GM20431 (cell line): ENCODE data around the gene MAPK4.

Source experiments
- in situ Hi-C: fragments of 300-500 bp; cut with MseI, MboI; formaldehyde crosslinking; loops from one replicate; pipeline ENCODE4 v1.15.0; 2020; ENCODE audit warnings: low sequenced_read_pairs; ENCODE audit not compliant: unreplicated experiment

Gene MAPK4

DNA sequence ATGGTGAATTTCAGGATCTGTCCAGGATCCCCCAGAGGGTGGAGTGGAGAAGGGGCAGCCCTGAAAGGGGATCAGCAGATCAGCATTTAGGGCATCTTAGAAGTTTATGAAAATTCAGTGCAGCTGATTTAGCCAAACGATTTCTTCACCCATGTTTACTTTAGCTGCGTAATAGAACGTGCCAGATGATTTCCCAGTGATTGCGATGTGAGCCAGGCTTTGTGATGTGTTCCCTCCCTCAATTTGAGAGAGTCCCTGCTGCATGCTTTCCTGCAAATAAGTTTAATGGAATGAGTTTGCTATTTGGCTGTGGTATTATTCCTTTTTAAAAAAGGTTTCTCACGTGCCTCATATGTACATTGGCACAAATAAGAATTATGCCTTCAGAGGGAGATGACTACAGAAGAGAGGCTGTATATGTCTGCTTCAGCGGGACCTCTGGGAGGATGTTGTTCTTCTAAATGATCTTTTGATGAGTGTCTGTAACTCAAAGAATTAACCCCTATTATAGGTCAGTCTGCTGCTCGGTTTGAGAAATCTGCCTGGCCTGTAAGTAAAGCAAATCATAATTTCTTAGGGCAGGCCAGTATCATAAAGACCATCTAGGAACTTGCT lies 148.1 kb downstream of the MAPK4 start:
- in situ Hi-C loops = no loop called here

DNA sequence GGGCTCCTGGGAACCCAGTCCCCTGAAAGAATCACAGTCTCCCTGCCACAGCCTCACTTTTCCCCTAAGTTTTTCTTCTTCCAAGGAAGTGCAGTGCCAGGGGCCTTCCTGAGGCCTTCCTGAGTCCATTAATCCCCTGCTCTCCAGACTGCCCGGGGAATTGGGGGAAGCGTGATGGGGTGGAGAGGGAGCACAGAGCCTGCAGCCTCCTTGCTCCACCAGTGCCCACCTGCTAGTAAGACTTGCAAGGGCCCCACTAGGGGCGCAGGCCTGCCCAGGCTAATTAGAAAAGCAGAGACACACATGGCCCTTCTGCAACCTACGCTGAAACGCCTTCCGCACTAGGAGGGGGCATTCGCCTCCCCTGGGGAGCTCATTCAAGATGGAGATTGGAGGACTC lies 149.3 kb downstream of the MAPK4 start:
- in situ Hi-C loops = no loop called here

DNA sequence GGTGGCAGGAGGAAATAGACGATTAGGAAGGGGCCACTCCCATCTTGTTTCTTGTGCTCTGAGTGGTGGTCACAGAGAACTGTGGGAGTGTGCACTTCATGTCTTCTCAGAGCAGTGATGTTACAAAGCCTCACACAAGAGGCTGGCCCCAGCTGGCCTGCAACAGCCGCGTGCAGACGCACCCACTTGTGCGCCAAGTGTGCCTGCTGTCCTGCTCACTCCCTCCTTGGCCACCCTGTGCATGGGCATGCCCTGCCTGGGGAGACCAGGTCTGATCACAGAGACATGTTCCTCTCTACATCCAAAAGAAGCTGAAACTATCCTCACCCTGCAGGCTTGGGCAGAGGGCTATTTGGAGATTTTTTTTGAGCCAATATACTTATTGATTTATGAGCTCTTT lies 151.5 kb downstream of the MAPK4 start:
- in situ Hi-C loops = no loop called here

DNA sequence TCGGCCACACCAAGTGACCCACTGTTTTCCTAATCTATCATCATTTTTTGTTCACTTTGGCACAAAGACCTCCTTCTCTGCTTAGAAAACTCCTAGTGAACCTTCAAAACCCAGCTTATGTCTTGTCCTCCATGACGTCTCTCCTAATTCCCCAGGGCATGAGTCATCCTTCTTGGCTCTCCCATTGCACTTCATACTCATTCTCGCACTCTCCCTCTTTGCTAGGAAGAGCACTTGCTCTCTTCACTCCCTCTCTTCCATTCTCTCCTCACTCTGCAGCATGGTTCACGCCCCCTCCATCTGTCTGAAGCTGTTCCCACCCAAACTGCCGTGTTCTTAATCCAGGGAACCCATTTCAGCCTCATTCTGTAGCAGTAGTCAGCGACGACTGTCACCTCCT lies 156.0 kb downstream of the MAPK4 start:
- in situ Hi-C loops = no loop called here

DNA sequence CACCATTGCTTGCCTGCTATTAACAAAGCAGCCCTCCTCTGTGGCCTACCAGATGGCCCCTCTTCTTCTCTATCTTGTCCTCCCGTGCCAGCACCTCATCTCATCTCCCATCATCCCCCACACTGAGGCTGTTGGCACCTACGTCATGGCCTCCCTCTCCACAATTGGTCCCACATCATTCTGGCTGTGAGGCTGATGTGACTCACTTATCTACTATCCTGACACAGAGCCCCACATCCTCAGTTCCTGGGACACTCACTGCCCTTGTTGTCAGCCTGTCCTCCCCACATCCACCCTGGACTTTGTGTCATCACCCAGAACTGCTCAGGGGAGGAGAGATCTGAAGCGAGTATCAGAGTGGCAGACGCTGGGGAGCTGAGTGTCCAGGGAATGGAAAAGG lies 157.0 kb downstream of the MAPK4 start:
- in situ Hi-C loops = no loop called here

DNA sequence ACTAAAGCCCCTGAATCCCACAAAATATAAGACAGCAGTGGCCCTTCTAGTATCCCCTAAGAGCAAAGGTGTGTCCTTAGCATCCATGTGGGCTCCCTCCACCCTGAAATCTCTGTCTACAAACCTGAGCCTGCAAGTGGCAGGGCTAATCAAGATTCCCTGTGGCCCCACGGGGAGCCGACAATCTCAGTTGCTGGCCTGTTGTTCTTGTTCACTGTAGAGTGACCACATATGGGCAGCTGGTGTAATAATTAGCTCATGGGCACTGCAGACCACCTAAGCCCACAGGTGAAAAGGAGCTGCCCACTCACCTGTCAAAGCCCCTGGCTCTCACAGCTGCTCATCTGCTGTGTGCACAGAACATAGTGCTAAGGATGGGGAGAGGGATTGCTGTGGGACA lies 157.7 kb downstream of the MAPK4 start:
- in situ Hi-C loops = no loop called here

DNA sequence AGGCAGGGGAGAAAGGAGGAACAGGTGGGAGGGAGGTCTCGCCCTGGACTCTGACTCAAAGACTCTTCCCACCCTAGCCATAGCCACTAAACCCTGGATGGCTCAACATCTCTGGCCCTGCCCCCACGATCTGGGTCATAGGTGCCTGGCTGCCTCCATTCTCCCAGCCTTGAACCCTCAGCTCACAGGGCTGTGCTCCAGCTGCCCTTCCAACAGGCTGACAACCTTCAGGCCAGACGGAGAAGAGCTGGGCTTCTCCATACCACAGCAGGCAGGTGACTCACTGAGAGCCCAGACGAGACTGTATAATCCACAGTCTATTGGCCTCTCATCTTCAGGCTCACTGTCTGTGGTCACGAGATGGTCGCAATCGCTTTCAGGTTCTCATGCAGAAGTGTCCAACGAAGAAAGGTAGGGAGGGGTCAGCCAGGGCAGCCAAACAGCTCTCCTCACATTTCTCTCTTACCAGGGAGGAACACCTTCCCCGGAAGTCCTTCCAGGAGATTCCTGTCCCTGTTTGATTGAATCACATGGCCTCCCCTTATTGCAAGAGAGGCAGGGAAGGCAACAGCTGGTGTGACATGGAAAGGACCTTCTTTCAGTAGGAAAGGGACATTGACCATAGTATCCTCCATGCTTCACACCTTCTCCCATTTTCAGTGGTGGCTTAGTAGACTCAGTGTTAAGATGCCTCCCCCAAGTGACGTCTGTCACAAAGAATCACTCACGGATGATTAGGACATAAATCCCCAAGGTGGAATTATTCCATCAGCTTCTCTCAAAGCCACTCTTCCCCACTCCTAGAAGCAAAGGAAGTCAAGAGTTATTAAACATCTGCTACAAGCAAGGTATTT lies 159.8 kb downstream of the MAPK4 start:
- in situ Hi-C loops = no loop called here

DNA sequence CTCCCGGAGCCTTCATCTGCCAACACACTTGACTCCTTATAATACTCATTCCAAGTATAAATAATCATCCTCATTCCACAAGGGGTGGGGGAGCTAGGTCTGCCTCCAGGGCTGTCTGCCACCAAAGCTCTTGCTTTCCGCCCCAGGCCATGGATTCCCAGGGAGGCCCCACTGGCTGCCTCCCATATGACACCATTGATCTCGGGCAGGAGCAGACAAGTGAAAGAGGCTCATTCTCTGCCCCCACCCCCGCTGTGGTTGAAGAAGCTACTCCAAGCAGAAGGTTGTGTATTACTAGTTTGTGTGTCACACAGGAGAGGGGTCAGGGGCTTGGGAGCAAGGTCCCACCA lies 160.4 kb downstream of the MAPK4 start:
- in situ Hi-C loops = no loop called here

DNA sequence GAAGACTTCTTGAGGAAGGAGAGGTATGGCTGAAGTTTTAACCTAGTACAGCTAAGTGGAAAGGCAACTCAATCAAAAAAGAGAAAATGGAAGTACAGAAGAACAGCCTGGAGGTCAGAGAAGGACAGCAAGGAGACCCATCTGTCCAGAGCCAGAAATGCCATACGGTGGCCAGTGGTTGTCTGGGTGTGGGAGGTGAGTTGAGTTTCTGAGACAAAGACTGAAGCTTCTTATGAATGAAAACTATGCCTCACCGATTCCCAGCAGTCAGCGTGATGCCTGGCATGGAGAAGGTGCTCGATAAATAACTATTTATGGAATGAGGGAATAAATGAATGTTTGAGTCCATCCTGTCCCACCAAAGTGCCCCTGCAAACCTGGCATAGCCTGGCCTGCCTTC lies 161.1 kb downstream of the MAPK4 start:
- in situ Hi-C loops = no loop called here

DNA sequence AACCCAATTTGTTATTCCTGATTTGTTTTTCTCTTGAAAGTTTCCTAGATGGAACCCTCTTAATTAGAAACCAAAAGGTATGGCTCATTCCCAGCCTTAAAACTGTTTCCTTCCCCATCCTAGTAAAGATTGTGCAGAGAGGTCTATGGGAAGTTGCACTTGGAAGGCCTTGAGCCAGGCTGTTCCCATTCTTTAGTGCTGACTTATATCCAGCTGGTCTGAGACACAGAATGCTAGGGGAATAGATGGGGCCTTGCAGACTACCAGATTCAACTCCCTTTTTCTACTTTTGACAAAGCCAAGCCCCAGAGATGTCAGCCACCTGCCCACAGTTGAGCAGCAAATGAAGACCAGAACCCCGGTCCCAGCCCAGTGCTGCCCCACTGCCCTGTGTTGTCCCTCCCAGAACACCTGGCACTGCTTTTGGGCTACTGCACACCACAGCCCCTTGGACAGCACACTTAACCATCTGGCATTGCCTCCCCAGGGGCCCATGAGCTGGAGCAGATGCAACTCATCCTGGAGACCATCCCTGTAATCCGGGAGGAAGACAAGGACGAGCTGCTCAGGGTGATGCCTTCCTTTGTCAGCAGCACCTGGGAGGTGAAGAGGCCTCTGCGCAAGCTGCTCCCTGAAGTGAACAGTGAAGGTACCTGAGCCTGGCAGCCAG lies 161.7 kb downstream of the MAPK4 start:
- in situ Hi-C loops = no loop called here

DNA sequence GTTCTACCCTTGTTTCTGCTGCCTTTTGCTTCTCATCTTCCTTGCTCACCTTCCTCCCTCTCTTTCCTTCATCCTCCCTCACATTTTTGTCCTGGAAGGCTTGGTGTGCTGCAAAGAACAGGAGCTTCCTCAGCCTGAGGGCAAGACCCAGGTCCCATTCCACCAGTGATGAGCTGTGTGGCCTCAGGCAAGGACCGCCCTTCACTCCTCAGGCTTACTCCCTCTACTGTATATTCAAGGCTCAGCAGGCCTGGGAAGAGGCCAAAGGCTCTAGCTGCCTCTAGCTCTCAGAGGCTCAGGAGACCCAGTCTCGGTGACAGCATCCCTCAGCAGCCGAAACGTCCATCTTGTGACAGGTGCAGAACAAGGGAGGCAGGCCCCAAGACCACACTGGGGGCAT lies 162.4 kb downstream of the MAPK4 start:
- in situ Hi-C loops = no loop called here

DNA sequence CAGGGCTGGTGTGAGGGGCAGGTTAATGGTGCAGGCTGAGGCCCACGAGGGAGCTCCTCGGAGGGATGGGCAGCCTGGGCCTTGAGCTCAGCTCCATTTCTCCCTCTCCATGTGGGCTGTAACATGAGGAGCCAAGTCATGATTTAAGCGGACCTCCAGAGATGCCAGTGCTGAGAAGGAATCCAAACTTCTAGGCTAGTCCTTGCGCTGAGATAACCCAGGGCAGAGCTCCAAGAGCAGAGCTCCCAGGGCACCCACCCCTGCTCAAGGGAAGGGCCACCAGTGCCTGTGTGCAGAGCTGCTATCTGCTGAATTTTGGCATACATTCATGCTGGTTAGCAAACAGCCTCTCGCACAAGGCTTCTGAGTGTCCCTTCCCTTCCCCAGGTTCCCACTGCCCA lies 164.9 kb downstream of the MAPK4 start:
- in situ Hi-C loops = no loop called here

DNA sequence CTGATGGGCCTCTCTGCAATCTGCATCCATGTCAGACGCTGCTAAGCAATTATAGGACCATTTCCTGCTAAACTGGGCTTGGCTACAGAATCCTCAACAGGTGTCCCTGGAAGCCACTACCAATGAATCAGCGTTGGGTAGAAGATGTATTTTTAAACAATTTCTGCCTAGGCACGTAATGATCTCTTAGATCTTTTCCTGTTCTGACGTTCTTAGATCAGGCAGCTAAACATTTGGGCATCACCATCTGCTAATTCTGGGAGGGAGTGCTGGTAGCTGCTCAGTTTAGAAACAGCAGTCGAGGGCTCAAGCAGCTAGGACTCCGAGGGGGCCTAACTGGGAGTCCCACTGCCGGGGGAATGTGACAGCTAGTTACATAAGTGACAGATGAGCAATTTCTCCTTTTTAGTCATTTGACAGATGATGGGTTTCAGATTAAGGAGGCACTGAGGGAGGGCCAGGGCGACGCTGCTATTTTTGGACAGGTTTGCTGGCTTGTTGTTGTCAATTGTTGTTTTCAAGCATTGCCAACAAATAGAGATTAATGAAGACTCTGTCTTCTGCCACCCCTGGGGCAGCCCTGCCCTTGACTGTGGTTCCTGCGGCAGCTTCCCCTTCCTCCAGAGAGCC lies 167.2 kb downstream of the MAPK4 start:
- in situ Hi-C loops = no loop called here

DNA sequence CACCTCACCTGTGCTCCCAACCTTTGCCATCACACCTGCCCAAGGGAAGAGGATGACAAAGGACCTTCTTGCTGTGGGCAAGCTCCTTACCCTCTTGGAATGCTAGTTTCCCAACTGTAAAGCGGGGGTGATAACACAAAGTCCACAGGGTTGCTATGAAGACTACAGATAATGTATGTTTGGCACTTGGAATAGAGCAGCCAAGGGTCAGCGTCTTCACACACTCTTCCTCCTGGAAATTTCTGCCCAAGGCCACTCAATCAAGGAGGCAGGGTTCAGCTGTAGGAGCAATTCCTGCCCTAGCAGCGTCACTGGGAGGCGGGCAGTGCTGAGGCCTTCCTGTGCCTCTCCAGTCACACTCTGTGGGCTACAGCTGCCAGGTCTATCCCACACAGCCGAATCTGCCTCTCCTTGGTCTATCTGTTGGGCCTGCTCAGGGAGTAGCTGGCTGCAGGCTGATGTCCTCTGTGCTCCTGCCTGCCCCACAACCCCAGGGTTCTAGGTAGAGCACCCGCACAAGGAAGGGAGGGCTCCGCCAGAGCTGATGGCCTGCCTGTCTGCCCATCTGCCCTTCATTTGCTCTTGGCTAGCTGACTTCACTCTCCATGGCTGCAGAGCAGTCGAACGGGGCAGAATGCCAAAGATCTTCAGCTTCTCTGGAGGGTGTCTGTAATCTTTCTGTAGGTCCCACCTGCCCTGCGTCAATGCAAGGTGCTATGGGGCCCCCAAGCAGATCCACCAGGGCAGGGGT lies 168.0 kb downstream of the MAPK4 start:
- in situ Hi-C loops = no loop called here

DNA sequence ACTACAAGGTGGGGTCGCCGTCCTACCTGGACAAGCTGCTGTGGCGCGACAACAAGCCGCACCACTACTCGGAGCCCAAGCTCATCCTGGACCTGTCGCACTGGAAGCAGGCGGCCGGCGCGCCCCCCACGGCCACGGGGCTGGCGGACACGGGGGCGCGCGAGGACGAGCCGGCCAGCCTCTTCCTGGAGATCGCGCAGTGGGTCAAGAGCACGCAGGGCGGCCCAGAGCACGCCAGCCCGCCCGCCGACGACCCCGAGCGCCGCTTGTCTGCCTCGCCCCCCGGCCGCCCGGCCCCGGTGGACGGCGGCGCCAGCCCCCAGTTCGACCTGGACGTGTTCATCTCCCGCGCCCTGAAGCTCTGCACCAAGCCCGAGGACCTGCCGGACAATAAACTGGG lies 169.5 kb downstream of the MAPK4 start:
- in situ Hi-C loops = no loop called here

DNA sequence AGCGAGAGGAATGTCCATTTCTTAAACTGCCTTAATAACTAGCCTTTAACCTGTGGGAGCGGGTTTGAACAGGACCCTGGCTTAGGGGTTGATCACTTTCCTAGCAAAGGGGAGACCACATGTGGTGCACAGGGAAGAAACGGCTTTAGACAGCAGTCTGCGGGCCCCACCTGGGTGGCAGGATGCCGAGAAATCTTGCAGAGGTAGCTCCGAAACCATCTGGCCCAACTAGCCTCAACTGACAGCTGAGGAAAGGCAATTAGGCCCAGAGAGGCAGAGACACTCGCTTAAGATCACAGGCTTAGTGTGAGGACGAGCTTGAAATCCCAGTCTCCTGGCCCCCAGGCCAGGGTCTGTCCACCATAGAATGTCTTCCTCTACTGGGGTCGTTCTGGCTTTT lies 170.1 kb downstream of the MAPK4 start:
- in situ Hi-C loops = no loop called here

DNA sequence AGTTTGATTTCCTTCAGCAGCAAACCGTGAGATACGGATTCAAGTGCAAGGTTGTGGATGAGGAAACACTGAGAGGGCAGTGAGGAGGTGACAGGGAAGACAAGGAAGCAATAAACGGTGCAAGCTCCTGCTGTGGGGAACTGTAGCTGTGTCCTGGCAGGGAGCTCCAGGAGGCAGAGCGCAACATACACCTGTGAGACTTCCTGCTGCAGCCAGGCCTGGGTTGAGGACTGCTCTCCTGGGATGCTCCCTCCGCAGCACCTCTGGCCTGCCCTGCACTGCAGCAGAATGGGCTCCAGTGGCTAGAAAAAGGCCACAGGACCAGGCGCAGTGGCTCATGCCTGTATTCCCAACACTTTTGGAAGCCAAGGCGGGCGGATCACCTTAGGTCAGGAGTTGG lies 174.5 kb downstream of the MAPK4 start:
- in situ Hi-C loops = no loop called here

DNA sequence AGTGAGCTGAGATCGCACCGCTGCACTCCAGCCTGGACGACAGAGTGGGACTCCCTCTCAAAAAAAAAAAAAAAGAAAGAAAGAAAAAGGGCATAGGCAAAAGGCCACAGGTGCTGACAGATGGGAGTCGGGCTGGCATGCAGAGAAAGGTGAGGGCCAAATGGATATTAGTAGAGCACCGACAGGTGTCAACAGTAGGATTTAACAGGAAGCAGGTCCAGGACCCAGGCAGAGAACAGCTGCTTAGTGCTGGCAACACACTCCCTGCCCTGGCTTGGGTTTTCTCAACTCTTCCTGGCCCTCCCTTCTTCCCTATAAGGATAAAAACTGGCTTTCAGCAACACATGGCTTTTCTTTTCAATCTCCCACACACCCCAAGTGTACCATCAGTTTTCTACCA lies 175.0 kb downstream of the MAPK4 start:
- in situ Hi-C loops = no loop called here

DNA sequence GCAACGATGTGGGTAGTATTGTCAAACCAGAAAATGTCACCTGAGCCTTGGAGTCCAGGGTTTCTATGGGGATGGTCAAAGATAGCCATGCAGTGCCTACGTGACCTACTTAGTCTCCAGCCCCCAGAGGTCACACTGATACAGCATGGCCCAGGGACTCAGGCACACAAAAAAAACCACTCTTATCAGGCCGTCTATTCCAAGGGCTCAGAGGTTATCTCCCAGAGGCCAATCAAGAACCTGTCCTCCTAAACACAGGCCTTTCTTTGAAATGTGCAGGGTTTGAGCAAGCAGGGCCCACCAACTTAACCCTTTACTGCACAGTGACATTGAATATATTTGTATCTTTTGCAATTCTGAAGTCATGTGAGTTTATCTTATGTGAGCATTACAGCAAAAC lies 177.2 kb downstream of the MAPK4 start:
- in situ Hi-C loops = no loop called here

DNA sequence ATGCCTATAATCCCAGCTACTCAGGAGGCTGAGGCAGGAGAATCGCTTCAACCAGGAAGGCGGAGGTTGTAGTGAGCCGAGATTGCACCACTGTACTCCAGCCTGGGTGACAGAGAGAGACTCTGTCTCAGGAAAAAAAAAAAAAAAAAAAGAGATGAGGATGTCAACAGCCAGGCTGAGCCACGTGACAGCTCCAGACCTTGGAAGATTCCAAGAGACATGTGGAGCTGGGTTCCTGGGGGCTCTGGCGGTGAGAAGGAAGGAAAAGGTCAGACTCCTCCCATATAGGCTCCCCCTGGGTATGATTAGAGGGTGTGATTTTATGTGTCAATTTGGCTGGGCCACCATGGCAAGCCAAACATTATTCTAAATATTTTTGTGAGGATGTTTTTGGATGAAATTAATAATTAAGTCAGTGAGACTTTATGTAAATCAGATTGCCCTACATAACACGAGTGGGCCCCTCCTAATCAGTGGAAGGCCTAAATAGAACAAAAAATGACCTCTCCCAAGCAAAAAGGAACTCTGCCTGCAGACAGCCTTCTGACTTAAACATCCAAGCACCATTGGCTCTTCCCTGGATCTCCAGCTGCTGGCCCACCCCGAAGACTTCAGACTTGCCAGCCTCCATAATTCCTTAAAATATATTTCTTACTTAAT lies 178.3 kb downstream of the MAPK4 start:
- in situ Hi-C loops = no loop called here
